Activated gamma-delta T cell treated with anti-CD3 and anti-CD28 coated beads, Interleukin-2, amount 50 U/mL, for 16 hours (primary cell): Measurements from ENCODE around the gene H2AZ2.
A peak's percentile ranks its signal among the peaks of the same experiment; 100 is the strongest.
"Not testable (repeated sequence)": the region's sequence is repeated elsewhere in the genome, so short reads cannot be mapped to it uniquely, and the experiment has no call there.

Source experiments
- DNase-seq: peaks from one replicate; pipeline ENCODE4 v3.0.0-alpha.2; 2020; ENCODE audit warnings: low read depth

Gene H2AZ2

DNA sequence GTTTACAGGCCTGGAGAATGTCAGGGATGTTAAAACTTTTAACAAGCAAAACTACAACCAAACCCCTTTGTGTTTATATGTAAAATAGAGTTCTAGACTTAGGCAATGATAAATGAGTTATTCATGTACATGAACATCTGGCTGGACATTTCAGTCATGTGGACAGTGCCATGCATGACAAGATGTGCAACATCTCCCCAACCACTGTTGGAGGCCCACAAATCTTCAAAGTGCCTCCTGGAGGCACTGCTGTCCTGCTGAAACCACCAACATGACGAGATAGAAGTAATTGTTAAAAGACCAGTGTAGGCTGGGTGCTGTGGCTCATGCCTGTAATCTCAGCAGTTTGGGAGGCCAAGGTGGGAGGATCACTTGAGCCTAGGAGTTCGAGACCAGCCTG lies 33.0 kb downstream of the H2AZ2 start:
- no peak for DNase-seq

DNA sequence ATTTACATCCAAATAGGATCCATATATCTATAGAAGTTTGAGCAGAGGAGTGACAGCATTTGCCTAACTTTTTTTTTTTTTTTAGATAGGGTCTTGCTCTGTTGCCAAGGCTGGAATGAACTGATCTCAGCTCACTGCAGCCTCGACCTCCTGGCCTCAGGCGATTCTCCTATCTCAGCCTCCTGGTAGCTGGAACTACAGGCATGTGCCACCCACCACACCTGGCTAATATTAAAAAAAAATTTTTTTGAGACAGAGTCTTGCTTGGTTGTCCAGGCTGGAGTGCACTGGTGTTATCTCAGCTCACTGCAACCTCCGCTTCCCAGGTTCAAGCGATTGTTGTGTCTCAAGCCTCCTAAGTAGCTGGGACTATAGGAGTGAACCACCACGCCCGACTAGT lies 36.3 kb downstream of the H2AZ2 start:
- no peak for DNase-seq

DNA sequence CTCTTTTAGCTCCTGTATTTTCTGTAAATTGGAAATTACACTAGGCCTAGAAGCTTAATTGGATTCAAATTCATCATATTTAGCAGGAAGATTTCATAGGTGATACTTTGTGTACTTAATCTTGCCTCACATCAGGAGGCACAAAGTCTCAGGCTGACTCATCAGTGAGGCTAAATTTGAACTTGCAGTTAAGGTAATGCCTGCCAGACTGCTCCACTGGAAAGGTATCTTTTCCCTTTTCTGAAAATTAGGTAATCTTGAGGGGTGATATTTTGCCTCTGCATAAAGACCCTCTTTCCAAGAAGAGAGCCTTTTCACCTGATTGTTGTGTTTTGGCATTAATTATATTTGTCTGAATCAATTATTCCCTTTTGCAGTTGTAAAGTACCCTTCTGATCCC lies 36.8 kb downstream of the H2AZ2 start:
- no peak for DNase-seq

DNA sequence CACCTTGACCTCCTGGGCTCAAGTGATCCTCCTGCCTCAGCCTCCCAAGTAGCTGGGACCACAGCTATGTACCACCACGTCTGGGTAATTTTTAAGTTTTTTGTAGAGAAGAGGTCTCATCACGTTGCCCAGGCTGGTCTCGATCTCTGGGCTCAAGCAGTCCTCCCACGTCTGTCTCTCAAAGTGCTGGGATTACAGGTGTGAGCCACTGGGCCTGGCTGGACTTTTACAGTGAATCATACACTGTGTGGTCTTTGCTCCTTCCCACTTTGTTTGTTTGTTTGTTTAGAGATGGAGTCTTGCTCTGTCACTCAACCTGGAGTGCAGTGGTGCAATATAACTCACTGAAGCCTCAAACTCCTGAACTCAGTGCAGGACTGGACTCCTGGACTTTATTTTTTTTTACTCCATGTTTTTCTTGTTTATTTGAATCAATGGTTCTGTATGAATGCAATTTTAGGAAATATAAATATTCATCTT lies 38.9 kb downstream of the H2AZ2 start:
- DNase-seq = no peak

DNA sequence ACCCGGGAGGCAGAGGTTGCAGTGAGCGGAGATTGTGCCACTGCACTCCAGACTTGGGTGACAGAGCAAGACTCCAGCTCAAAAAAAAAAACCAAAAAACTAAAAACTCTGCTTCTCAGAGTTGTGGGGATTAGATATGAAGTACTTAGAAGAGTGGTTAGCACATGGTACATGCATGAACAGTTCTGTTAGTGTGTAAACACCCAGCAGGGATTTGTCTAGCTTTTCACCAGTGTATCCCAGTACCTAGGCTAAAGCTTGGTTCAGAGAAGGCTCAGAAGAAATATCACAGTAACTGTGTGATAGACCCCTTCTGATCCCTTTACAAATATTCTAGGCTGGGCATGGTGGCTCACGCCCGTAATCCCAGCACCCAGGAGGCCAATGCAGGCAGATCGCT lies 41.9 kb downstream of the H2AZ2 start:
- DNase-seq = no peak

DNA sequence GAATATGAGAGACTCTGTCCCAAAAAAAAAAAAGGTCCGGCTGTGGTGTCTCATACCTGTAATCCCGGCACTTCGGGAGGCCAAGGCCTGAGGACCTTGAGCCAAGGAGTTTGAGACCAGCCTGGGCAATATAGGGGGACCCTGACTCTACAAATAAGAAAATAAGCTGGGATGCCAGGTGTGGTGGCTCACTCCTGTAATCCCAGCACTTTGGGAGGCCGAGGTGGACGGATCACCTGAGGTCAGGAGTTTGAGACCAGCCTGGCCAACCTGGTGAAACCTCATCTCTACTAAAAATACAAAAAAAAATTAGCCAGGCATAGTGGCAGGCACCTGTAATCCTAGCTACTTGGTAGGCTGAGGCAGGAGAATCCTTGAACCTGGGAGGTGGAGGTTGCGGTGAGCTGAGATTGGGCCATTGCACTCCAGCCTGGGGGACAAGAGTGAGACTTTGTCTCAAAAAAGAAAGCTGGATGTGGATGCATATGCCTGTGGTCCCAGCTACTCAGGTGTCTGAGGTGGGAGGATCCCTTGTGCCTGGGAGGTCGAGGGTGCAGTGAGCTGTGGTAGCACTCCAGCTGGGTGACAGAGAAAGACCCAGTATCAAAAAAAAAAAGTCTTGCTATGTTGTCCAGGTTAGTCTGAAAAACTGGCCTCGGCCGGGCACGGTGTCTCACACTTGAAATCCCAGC lies 43.9 kb downstream of the H2AZ2 start:
- not testable (repeated sequence) for DNase-seq

DNA sequence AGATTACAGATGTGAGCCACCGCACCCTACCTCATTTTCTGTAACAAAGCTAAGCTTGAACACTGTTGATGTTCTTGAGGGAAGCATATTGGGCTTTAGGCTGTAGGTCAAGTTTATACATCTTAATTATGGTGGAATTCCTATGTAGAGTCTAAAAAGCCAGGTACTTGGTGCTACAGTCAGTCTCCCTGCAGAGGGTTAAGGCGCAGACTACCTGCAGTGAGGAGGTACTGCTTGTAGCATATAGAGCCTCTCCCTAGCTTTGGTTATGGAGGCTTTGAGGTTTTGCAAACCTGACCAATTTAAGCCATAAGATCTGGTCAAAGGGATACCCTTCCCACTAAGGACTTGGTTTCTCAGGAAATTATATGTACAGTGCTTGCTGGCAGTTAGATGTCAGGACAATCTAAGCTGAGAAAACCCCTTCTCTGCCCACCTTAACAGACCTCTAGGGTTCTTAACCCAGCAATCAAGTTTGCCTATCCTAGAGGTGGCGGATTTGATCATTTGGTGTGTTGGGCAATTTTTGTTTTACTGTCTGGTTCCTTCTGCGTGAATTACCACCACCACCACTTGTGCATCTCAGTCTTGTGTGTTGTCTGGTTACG lies 45.4 kb downstream of the H2AZ2 start:
- no peak for DNase-seq

DNA sequence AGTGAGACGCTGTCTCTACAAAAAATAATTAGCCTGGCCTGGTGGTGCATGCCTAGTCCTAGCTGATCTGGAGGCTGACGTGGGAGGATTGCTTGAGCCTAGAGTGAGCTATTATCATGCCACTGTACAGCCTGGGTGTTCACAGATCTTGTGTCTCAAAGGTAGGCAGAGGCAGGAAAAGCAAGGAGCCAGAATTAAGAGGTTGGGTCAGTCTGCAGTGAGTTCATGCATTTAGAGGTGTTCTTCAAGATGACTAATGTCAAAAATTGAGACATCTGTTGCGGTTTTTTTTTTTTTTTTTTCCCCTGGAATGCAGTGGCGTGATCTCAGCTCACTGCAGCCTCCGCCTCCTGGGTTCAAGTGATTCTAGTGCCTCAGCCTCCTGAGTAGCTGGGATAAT lies 46.0 kb downstream of the H2AZ2 start:
- no peak for DNase-seq

DNA sequence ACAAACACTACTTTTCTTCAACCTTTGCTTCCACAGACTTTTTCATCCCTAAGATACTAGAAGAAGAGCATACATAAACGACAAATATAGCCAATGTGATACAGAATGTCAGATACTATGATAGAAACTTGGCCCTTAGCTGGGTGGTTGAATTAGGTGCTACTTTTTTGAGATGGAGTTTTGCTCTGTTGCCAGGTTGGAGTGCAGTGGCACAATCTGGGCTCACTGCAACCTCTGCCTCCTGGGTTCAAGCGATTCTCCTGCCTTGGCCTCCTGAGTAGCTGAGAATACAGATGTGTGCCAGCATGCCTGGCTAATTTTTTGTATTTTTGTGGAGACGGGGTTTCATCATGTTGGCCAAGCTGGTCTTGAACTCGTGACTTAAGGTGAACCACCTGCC lies 47.9 kb downstream of the H2AZ2 start:
- no peak for DNase-seq

DNA sequence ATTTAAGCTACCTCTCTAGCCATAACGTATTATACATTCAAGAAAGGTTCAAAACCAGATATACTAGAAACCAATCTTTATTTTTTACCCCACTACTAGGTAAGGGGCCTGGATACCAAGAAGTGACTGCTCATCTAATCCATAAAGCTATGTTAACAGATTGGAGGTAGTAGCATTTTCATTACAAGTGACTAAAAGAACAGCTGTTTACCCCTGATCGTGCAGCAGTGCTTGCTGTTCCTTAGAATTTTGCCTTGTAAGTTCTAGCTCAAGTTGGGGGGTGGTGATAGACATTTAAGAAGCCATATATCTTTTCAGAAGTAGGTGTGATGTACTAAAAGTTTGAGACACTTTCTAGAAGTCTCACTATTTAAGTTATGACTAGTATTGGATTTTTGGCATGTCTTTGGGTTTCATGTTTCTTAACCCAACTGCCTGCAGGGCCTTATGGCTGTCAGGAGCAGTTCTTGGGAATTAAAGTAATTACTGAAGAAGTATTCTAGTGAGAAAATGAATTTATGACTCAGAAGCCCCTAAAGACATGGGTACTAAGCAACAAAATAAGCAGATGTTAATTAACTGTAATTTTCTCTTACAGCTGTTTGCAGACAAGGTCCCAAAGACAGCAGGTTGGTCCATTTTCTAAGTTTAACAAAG lies 49.1 kb downstream of the H2AZ2 start:
- no peak for DNase-seq

DNA sequence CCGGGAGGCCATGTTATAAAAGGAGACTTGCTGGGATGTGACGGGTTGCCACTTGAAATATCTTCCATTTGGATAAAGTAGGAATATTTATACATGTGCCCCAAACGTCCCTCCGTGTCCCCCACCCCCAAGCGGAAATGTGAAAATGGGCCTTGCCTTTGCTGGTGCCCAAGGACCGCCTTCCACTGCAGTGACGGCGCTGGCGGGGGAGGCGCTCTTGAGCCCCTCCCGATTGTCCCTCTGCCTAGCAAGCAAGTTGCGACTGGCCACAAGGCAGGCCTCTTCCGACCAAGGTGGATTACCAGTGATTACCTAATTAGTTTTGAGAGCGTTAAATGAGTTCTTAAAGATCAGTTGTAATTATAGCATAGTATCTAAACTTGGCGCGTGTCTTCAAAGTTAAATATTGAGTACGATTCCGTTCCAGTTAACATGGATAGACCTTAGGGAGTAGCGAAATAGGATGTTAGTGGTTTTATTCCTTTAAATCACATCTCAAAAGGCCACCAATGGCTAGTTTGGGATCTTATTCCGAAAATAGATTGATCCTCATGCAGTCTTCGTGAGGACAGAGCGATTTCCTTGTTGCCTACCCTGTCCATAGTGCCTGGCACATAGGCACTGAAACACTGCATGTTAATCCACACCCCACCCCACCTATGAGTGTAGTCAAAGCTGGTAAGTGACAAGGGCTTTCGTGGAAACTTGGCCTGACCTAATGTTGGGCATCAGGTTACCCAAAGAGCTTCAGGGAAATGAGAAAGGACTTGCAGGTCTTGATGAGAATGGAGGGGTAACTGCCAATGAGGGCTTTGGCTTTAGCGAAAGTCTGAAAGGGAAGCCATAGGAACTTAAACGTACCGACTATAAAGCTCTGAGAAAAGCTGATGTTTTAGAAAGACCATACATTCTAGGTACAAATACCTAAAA lies 50.3 kb downstream of the H2AZ2 start:
- peak; percentile 75 for DNase-seq

DNA sequence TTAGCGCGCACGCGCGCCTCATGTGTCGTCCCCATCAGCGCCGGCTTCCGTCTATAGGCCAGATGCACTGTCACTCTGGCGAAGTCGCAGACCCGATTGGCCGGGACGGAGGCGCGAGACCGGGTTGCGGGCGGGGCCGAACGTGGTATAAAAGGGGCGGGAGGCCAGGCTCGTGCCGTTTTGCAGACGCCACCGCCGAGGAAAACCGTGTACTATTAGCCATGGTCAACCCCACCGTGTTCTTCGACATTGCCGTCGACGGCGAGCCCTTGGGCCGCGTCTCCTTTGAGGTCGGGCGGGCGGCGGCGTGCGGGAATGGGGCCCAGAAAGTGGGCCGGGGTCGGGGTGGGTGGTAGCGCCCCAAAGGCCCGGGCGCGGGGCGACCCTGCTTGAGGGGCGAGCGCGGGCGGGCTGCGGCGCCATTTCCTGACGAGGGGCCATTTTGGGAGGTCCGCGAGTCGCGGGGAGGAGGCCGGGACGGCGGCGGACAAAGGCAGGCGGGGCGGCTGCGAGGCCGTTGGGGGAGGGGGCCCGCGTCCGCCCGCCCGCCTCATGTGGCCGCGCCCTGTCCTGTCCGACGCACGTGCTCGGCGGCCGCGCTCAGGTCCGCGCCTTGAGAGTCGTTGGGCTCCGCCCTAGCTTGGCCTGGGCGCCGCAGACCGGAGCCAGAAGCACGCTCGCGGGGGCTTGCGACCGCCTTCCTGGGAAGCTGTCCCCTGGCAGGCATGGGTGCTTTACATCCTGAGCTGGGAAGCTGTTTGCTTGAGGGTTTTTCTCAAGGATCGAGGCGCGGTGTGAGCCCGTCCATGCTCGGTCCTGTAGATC lies 51.2 kb downstream of the H2AZ2 start, which contains the start of gene PPIA:
PPIA (plus strand) TSS at position 178 of the 825 bp plus-strand sequence; CDS start at position 222, 44 bp downstream.
- DNase-seq = peak; percentile 98

DNA sequence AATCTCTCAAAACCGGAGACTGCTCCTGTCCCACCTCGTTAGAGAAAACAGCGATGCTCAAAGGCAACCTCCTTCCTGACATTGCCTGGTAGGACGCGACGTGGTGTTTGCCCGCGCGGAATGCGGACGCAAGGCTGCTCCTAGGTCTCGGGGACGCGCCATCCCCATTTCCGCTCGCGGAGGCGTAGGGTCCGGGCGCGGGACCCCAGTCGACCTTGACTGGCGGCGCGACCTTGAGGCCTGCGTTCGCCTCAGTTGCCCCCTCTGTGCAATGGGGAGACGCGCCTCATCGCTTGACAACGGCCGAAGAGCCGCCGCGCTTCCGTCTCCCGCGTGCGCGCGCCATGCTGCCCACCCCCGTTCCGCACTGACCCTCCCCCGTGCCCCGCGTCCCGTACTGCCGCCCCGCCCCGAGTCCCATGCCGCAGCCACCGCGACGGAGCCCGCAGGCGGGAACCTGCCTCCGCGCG lies 51.8 kb downstream of the H2AZ2 start:
- DNase-seq = no peak

DNA sequence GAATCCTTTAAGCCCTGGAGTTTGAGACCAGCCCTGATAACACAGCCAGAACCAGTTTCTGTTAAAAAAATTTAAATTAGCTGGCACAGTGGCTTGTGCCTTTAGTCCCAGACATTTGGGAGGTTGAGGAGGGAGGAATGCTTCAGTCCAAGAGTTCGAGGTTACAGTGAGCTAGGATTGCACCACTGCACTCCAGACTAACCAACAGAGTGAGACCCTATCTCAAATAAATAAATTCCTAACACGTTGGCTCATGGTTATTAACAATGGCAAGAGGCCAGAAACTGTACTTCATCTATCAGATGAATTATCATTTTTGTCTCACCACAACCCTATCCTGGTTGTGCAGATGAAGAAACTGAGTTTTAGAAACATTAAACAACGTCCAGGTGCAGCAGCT lies 53.6 kb downstream of the H2AZ2 start:
- DNase-seq = no peak

DNA sequence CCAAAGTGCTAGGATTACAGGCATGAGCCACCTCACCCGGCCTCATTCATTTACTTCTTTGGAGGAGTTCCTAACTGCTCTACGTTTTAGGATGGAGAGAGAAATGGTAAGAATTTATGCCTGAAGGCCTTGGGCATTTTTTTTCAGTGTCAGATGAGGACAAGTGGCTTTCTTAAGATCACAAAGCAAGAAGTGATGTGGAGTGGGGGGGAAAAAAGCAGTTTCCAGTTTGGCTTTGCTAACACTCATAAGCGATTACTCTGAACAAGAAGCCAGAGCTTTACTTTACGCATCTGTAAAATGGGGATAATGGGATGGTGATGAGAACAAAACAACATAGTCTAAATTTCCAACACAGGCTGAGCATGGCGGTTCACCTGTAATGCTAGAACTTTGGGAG lies 54.0 kb downstream of the H2AZ2 start:
- no peak for DNase-seq

DNA sequence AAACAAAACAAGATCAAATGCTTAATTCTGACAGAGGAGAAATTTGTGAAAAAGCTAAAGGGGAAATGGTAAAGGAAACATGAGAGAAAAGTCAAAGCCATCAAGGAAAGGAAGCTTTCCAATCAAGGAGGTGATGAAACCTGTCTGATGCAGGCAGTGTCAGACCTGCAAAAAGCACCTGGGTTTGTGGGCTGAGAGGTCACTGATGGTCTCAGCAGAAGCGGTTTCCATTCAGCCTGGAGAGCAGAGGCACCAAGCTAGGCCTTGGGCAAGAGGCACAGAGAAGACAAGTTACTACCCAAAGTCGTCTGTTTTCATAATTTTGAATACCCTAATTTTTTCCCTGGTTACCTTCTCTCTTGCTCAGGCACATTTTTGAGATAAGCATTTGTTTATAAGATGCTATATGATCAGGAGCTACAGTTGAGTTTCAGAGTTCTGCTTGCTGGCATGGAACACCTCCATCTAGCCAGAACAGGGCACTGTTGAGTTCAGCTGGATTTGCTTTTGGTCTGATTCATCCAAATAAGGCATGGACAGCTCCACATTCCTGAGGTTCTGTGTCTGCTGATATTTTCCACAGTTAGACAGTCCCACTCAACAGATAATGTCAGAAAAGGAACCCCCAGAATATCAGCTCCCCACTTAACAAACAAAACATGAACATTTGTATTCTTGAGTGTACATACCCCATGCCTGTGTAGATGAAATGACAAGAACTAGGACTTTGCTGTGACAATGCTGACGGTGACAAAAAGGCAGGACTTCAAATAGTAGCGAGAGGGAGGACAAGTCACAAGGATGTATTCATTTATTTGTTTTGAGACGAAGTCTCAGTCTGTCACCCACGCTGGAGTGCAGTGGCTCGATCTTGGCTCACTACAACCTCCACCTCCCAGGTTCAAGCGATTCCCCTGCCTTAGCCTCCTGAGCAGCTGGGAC lies 56.3 kb downstream of the H2AZ2 start:
- no peak for DNase-seq

DNA sequence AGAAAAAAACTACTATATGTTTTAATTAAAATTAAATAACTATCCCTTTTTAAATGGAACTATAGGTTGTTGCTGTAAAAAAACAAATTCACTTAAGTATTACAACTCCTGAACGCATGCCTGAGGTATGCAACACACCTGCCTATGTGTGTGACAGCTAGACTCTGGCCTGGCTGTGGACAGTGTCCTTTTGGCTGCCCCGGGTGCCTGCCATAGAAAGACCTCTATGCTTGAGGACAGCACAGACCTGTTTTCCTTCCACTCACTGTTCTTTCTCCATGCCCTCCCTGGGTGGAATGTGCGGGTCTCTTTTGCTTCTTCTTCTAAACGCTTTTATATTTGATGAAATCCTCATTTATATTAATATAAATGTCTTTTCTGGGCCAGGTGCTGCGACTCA lies 57.9 kb downstream of the H2AZ2 start:
- DNase-seq = no peak

DNA sequence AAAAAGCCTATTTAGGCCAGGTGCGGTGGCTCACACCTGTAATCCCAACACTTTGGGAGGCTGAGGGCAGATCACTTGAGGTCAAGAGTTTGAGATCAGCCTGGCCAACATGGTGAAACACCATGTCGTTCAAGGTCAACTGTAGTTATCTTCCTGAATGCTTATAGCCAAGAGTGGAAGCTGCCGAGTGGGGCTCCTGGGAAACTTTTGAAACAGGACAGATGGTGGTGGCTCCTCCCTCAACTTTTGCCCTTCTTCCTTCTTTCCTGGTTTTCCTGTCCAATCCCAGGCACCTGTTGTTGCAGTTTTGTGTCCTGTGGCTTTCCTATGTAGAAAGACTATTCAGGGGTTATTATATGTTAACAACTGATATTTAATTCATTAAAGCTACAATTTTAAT lies 60.1 kb downstream of the H2AZ2 start:
- no peak for DNase-seq

DNA sequence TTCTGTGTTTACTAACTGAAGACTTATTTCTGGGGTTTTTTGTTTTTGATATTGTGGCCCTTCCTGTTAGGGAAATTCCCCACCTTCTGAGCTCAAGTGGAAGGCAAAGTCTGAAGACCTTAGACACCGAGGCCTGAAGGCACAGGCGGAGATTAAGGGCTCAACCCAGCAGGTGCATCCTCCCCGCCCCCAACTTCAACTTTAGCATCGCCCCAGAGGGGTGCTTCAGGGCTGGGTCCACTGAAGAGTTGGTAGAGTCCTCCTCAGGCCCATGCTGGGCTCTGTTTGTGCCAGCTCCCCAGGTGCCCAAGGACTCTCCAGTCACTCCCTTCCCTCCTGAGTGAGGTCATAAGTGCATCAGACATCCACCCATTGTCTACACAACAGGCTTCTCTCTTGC lies 60.8 kb downstream of the H2AZ2 start:
- DNase-seq = no peak

DNA sequence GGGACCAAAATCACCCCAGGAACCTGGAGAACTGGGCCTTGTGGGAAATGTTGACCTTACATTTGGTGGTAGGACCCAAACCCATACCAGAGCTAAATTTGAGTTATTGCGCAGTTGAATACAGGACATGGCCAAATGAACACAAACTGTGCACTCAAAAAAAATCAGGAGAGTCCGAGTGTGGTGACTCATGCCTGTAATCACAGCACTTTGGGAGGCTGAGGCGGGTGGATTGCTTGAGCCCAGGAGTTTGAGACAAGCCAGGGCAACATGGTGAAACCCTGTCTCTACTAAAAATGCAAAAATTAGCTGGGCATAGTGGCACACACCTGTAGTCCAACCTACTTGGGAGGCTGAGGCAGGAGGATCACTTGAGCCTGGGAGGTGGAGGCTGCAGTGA lies 62.7 kb downstream of the H2AZ2 start:
- not testable (repeated sequence) for DNase-seq
